Measurements from ENCODE around the gene LPIN1. TPM values are rescaled to one million over a fixed set of nuclear protein-coding genes. Genes with fewer than 3 reads are reported as not detected.

The LPIN1 gene
- total RNA-seq, 2 donors from 2014 or later: 15.0 to 47.5 TPM

DNA sequence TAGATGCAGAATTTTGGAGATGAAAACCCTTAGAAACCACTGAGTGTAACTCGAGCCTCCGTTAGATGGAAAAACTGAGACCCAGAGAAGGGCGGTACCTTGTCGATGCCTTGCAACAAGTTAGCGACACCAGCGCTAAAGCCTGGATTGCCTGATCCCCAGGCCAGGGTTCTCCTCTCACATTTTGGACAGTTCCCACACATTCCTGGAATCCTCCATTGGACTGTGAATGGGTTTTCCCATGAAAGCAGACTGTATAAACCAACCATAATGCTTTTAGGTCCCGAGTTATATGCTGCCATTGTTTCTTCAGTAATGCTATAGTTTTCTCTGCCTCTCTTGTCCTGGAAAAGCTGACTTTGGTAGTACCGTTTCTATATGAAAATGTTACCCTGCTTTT, 37.1 kb upstream of the LPIN1 start:
- no peak for TF ChIP-seq POLR2A (IDR thresholded peaks at IDR 0.05)
- TF ChIP-seq, protein P1, sequence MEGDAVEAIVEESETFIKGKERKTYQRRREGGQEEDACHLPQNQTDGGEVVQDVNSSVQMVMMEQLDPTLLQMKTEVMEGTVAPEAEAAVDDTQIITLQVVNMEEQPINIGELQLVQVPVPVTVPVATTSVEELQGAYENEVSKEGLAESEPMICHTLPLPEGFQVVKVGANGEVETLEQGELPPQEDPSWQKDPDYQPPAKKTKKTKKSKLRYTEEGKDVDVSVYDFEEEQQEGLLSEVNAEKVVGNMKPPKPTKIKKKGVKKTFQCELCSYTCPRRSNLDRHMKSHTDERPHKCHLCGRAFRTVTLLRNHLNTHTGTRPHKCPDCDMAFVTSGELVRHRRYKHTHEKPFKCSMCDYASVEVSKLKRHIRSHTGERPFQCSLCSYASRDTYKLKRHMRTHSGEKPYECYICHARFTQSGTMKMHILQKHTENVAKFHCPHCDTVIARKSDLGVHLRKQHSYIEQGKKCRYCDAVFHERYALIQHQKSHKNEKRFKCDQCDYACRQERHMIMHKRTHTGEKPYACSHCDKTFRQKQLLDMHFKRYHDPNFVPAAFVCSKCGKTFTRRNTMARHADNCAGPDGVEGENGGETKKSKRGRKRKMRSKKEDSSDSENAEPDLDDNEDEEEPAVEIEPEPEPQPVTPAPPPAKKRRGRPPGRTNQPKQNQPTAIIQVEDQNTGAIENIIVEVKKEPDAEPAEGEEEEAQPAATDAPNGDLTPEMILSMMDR (IDR thresholded peaks at IDR 0.05): no peak
- no peak overlapping the region for H3K4me3 ChIP-seq
- H3K4me1 ChIP-seq: peaks cover 19% of the 10 kb centered on the region
- no peak for DNase-seq
- no peaks in the 10 kb centered on the region for H3K36me3 ChIP-seq (replicated peaks in 1 of 2; ENCODE audit: insufficient read depth in 1 of 2, low read depth in 2 of 2)
- intact Hi-C loops (cut with DNase I): no loop called here
- WGBS, 2 donors: 90% methylated on average over 8 of the region's 8 CpGs
- H3K27ac ChIP-seq: no peak overlapping the region
- no peaks in the 10 kb centered on the region for H3K9me3 ChIP-seq
- no peaks in the 10 kb centered on the region for H3K27me3 ChIP-seq
- ATAC-seq: no peak

DNA sequence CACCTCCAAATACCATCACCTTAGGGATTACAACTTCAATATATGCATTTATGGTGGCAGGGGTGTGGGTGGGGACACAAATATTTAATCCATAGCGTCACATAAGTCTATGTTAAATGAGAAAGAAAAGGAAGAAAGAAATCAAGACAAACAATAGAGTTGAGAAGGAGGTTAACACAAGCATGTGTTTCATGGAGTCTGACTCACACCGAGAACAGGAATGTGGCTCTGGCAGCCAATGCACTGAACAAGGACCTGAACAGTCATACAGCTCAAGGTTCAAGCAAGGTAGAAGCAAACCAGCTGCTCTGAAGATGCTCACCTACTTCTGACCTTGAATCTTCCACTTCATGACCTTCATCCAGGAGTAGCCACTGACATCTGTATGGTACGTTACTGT, 36.2 kb upstream of the LPIN1 start:
- no peaks in the 10 kb centered on the region for H3K9me3 ChIP-seq
- no peak overlapping the region for H3K4me3 ChIP-seq
- TF ChIP-seq, protein P1 (IDR thresholded peaks at IDR 0.05): no peak
- TF ChIP-seq POLR2A (IDR thresholded peaks at IDR 0.05): no peak
- intact Hi-C loops (cut with DNase I): no loop called here
- ATAC-seq (peak; percentile 79), DNase-seq (peak; percentile 40 to 59 (median 52))
- H3K27ac ChIP-seq: peak overlapping the region; percentile 13 to 66 (median 44)
- peaks cover 19% of the 10 kb centered on the region for H3K4me1 ChIP-seq
- WGBS, 2 donors: 28 to 32% methylated on average over 3 of the region's 3 CpGs
- no peaks in the 10 kb centered on the region for H3K27me3 ChIP-seq
- no peaks in the 10 kb centered on the region for H3K36me3 ChIP-seq (replicated peaks in 1 of 2; ENCODE audit: insufficient read depth in 1 of 2, low read depth in 2 of 2)

DNA sequence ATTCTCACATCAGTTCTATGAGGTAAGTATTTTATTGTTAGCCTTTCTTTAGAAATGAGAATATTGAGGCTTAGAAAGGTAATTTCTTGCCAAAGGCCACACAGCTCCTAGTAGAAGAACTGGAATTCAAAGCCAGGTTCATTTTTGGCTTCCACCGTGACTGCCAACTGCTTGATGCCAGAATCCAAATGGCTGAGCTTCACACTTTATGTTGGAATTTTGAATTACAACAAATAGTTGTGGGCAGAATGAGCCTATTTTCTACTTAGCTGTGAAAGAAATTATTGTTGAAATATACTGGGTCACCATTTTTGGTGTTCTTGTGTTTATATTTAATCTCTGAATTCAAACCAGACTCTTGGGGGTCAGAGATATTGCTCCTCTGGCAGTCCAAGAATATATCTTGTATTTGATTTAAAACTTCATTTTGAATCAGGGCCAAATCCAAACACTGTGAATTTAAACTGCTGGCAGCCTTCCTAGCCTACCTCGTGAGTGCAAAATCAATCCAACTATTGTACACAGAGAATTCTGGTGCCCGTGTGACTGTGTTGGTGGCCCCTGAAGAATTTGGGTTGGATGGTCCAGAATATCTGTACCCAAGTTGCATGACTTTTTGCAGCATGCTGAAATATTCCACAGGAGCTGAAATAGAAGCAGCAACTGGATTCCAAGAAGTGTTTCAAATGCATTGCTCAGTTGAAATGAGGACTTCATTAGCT, 35.6 kb upstream of the LPIN1 start:
- Histone ChIP-seq H3K27ac (peak overlapping the region; percentile 13 to 66 (median 44)), H3K27me3 (no peaks in the 10 kb centered on the region), H3K4me3 (no peak overlapping the region), H3K9me3 (no peaks in the 10 kb centered on the region), H3K36me3 (replicated peaks in 1 of 2; ENCODE audit: insufficient read depth in 1 of 2, low read depth in 2 of 2) (no peaks in the 10 kb centered on the region), H3K4me1 (peaks cover 19% of the 10 kb centered on the region)
- peak in 1 of 4 donors; percentile 52 for DNase-seq
- no peak for TF ChIP-seq POLR2A (IDR thresholded peaks at IDR 0.05)
- TF ChIP-seq, protein P1 (IDR thresholded peaks at IDR 0.05): no peak
- WGBS, 2 donors: 7 to 9% methylated on average over 3 of the region's 3 CpGs
- ATAC-seq: peak; percentile 47
- intact Hi-C loops (cut with DNase I): no loop called here

DNA sequence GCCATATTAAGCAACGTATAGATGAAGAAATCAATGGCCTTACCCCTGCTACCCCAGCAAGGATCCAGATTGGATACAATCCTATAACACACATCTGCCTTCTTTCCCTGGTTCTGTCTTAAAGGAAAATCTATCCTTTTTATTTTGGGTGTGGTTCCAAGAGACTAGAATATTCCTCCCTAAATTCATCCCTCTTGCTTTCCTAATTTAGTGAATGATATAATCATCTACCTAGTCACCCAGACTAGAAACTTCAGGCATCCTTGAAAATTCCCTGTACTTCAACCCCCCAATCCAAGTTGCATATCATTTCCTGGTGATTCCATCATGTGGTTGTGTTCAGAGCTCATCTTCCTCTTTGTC, 35.1 kb upstream of the LPIN1 start:
- no peak overlapping the region for H3K4me3 ChIP-seq
- peaks cover 22% of the 10 kb centered on the region for H3K4me1 ChIP-seq
- H3K9me3 ChIP-seq: no peaks in the 10 kb centered on the region
- H3K36me3 ChIP-seq (replicated peaks in 1 of 2; ENCODE audit: insufficient read depth in 1 of 2, low read depth in 2 of 2): no peaks in the 10 kb centered on the region
- intact Hi-C loops (cut with DNase I): no loop called here
- WGBS, 2 donors: 25 to 29% methylated on average over 1 of the region's 1 CpG
- DNase-seq (no peak), ATAC-seq (no peak)
- peak overlapping the region in 1 of 4 donors; percentile 66 for H3K27ac ChIP-seq
- no peaks in the 10 kb centered on the region for H3K27me3 ChIP-seq
- TF ChIP-seq POLR2A (IDR thresholded peaks at IDR 0.05): no peak
- TF ChIP-seq, protein P1 (IDR thresholded peaks at IDR 0.05): no peak

DNA sequence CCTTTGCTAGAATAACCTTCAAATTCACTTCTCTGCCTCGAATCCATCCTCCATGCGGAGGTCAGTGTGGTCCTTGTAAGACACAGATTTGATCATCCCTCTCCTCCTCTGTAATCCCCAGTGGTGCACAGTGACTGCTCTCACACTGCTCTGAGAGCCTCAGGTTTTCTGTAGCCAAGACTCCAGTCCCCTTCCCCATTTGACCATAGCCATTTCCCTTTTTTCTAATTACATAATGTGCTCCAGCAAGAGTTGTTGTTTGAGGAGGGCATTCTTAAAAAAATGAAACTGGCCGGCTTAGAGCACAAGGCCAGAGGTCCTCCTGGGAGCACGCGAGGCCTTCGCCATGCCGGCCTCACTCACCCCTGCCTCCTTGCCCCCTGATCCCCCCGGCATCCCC, 34.7 kb upstream of the LPIN1 start:
- Histone ChIP-seq H3K27me3 (no peaks in the 10 kb centered on the region), H3K36me3 (replicated peaks in 1 of 2; ENCODE audit: insufficient read depth in 1 of 2, low read depth in 2 of 2) (no peaks in the 10 kb centered on the region), H3K4me3 (no peak overlapping the region), H3K27ac (no peak overlapping the region), H3K9me3 (no peaks in the 10 kb centered on the region), H3K4me1 (peaks cover 26% of the 10 kb centered on the region)
- no peak for TF ChIP-seq POLR2A (IDR thresholded peaks at IDR 0.05)
- TF ChIP-seq, protein P1 (IDR thresholded peaks at IDR 0.05): no peak
- intact Hi-C loops (cut with DNase I): no loop called here
- ATAC-seq: no peak
- DNase-seq: no peak
- WGBS, 2 donors: 79 to 82% methylated on average over 8 of the region's 8 CpGs
